ENCODE results near the gene FMO2. TPM values are rescaled to one million over a fixed set of nuclear protein-coding genes. Genes with fewer than 3 reads are reported as not detected.

Gene FMO2
- total and polyA plus RNA-seq, 2 experiments from 2014 or later = not detected

DNA sequence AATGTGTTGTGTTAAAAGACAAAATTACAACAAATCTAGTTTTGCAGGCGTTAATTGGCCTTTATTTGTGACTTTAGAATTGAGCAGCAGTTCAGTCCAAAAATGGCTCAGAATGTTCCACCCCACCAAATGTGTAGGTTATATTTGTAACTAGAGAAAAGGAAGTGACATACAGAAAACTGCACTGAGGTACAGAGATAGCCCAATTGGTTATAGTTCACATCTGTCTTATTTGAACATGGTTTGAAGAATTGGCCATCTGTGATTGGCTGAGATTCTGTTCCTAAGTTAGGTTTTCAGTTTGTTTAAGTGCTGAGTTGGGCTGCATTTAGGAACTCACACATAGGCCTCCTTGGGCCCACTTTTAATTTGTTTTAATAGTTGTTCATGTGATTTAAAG, 12.0 kb upstream of the FMO2 start:
- Histone ChIP-seq H3F3A (ENCODE audit: insufficient read depth) (no peaks in the 10 kb centered on the region), H3K4me2 (ENCODE audit: unreplicated experiment) (no peak overlapping the region), H3K9me2 (ENCODE audit: insufficient read depth) (no peaks in the 10 kb centered on the region), H3K27ac (no peak overlapping the region), H3K4me1 (ENCODE audit: insufficient read depth) (no peaks in the 10 kb centered on the region), H3K27me3 (replicated peaks; ENCODE audit: insufficient read depth) (peaks cover 8% of the 10 kb centered on the region), H3K9me3 (ENCODE audit: low read depth) (no peaks in the 10 kb centered on the region), H4K20me1 (ENCODE audit: insufficient read depth) (no peaks in the 10 kb centered on the region), H3K79me2 (ENCODE audit: insufficient read depth) (no peaks in the 10 kb centered on the region), H3K4me3 (no peak overlapping the region), H3K9ac (no peak overlapping the region), H2AFZ (no peak overlapping the region), H3K36me3 (ENCODE audit: low read depth) (no peaks in the 10 kb centered on the region)
- in situ Hi-C loops (cut with MboI) = no loop called here
- TF ChIP-seq EZH2phosphoT487 (IDR thresholded peaks at IDR 0.05; ENCODE audit: insufficient read depth, low read depth) (no peak), EZH2 (IDR thresholded peaks at IDR 0.05; ENCODE audit: insufficient read depth, poor library complexity, severe bottlenecking) (no peak)
- WGBS, 2 experiments (ENCODE audit: low coverage in 1 of 2, low lambda C conversion rate in 2 of 2, missing lambda C conversion rate in 2 of 2) = 63 to 75% methylated on average over 1 of the region's 1 CpG
- DNase-seq = no peak

DNA sequence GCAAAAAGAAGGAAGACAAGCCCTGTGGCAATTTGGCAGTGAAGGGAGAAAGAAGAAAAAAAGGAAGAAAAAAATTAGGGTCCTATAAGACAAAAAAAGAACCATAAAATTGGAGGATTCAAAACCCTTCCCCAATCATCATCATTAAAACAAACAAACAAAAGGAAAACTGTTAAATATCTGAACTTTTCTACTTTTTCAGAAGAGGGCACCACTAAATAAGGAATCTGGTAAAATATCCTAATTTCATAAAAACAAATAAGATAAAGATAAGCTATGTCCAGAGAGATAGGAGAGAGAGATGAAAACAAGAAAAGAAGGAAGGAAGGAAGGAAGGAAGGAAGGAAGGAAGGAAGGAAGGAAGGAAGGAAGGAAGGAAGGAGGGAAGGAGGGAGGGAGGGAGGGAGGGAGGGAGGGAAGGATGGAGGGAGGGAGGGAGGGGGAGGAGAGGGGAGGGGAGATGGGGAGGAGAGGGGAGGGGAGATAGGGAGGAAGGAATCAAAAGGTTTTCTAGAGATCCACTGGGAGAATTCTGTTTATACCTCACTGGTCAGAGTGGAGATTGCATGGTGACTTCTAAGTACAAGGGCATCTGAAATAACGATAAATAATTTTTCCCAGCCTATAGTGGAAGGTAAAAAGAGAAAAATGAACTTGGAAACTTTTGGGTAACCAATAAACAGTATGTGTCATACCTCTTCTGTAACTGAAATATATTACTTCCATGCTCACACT, 10.4 kb upstream of the FMO2 start:
- Histone ChIP-seq H3K9ac (no peak overlapping the region), H3F3A (ENCODE audit: insufficient read depth) (no peaks in the 10 kb centered on the region), H4K20me1 (ENCODE audit: insufficient read depth) (no peaks in the 10 kb centered on the region), H3K79me2 (ENCODE audit: insufficient read depth) (no peaks in the 10 kb centered on the region), H3K9me2 (ENCODE audit: insufficient read depth) (no peaks in the 10 kb centered on the region), H3K9me3 (ENCODE audit: low read depth) (no peaks in the 10 kb centered on the region), H3K4me1 (ENCODE audit: insufficient read depth) (no peaks in the 10 kb centered on the region), H2AFZ (no peak overlapping the region), H3K4me3 (no peak overlapping the region), H3K27ac (no peak overlapping the region), H3K27me3 (replicated peaks; ENCODE audit: insufficient read depth) (peaks cover 12% of the 10 kb centered on the region), H3K36me3 (ENCODE audit: low read depth) (no peaks in the 10 kb centered on the region), H3K4me2 (ENCODE audit: unreplicated experiment) (no peak overlapping the region)
- in situ Hi-C loops (cut with MboI) = no loop called here
- 72 to 90% methylated on average over 1 of the region's 1 CpG for WGBS, 2 experiments (ENCODE audit: low coverage in 1 of 2, low lambda C conversion rate in 2 of 2, missing lambda C conversion rate in 2 of 2)
- no peak for TF ChIP-seq EZH2 (IDR thresholded peaks at IDR 0.05; ENCODE audit: insufficient read depth, poor library complexity, severe bottlenecking)
- no peak for TF ChIP-seq EZH2phosphoT487 (IDR thresholded peaks at IDR 0.05; ENCODE audit: insufficient read depth, low read depth)
- DNase-seq = no peak

DNA sequence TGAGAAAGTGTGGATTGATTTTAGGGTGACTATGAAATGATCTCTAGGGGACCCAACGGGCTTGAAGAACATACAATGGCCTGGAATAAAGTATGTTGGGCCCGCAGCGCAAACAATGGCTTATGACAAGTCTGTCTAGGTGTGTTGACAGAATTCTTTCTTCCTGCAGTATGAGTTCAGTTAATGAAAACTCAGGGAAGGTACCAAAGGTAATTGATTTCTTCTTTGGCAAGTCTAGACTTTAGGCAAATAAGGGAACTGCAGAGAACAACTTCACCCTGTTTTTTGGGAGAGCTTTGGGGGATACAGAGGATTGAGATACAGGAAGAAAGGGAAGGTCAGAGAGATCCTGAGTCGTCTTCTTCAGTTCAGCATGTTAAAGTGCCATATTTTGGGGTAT, 7.8 kb upstream of the FMO2 start:
- no peaks in the 10 kb centered on the region for H4K20me1 ChIP-seq (ENCODE audit: insufficient read depth)
- TF ChIP-seq EZH2phosphoT487 (IDR thresholded peaks at IDR 0.05; ENCODE audit: insufficient read depth, low read depth) (no peak), EZH2 (IDR thresholded peaks at IDR 0.05; ENCODE audit: insufficient read depth, poor library complexity, severe bottlenecking) (no peak)
- no peaks in the 10 kb centered on the region for H3K9me2 ChIP-seq (ENCODE audit: insufficient read depth)
- H3K36me3 ChIP-seq (ENCODE audit: low read depth) = no peaks in the 10 kb centered on the region
- peaks cover 13% of the 10 kb centered on the region for H3K27me3 ChIP-seq (replicated peaks; ENCODE audit: insufficient read depth)
- H3K4me1 ChIP-seq (ENCODE audit: insufficient read depth) = no peaks in the 10 kb centered on the region
- no peak overlapping the region for H2AFZ ChIP-seq
- H3K27ac ChIP-seq = no peak overlapping the region
- no peak overlapping the region for H3K9ac ChIP-seq
- H3F3A ChIP-seq (ENCODE audit: insufficient read depth) = no peaks in the 10 kb centered on the region
- no peaks in the 10 kb centered on the region for H3K9me3 ChIP-seq (ENCODE audit: low read depth)
- in situ Hi-C loops (cut with MboI) = no loop called here
- no peak overlapping the region for H3K4me2 ChIP-seq (ENCODE audit: unreplicated experiment)
- H3K79me2 ChIP-seq (ENCODE audit: insufficient read depth) = no peaks in the 10 kb centered on the region
- no peak for DNase-seq
- WGBS, 2 experiments (ENCODE audit: low coverage in 1 of 2, low lambda C conversion rate in 2 of 2, missing lambda C conversion rate in 2 of 2) = 55 to 57% methylated on average over 4 of the region's 4 CpGs
- H3K4me3 ChIP-seq = no peak overlapping the region

DNA sequence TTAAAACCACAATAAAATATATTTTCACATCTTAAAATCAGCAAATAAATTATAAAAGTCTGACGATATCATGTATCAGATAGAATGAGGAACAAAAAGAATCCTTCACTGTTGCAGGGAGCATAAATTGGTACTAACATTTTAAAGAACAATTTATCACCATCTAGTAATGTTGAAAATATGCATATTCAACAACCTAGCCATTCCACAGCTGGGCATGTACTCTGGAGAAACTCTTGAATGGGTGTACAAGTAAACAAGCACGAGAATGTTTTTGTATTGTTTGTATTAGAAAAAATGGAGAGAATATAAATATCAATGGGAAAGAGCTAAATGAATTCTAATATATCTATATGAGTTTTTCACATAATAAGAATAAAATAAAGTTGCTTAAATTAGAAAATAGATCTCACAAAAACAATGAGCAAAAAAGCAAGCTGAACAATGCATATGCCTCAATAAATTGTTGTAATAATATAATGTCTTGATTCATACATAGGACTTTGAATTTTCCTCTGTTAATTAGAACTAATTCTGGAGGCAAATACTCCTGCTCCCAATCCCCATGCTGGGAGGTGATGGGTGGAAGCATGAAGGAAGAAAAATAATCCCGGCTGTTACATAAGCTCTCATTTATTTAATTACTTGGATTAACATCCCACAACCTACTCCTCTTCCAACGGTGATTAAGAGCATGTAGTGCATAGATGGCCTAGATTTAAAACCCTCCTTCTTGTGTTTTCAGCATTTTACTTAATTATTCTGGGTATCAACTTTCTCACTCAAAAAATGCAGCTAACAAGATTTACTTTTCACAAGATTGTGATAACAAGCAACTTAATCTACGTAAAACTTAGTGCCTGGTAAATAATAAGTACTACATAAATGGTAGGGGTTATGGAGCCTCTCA, 5.5 kb upstream of the FMO2 start:
- no peaks in the 10 kb centered on the region for H3K9me2 ChIP-seq (ENCODE audit: insufficient read depth)
- no peaks in the 10 kb centered on the region for H3K9me3 ChIP-seq (ENCODE audit: low read depth)
- in situ Hi-C loops (cut with MboI) = no loop called here
- no peak overlapping the region for H3K27ac ChIP-seq
- no peak for TF ChIP-seq EZH2 (IDR thresholded peaks at IDR 0.05; ENCODE audit: insufficient read depth, poor library complexity, severe bottlenecking)
- no peak for TF ChIP-seq EZH2phosphoT487 (IDR thresholded peaks at IDR 0.05; ENCODE audit: insufficient read depth, low read depth)
- H3F3A ChIP-seq (ENCODE audit: insufficient read depth) = no peaks in the 10 kb centered on the region
- H3K79me2 ChIP-seq (ENCODE audit: insufficient read depth) = no peaks in the 10 kb centered on the region
- no peak overlapping the region for H2AFZ ChIP-seq
- H4K20me1 ChIP-seq (ENCODE audit: insufficient read depth) = no peaks in the 10 kb centered on the region
- no peak for DNase-seq
- H3K4me1 ChIP-seq (ENCODE audit: insufficient read depth) = no peaks in the 10 kb centered on the region
- no peak overlapping the region for H3K4me3 ChIP-seq
- no peaks in the 10 kb centered on the region for H3K36me3 ChIP-seq (ENCODE audit: low read depth)
- peaks cover 20% of the 10 kb centered on the region for H3K27me3 ChIP-seq (replicated peaks; ENCODE audit: insufficient read depth)
- no peak overlapping the region for H3K4me2 ChIP-seq (ENCODE audit: unreplicated experiment)
- WGBS, 2 experiments (ENCODE audit: low coverage in 1 of 2, low lambda C conversion rate in 2 of 2, missing lambda C conversion rate in 2 of 2) = 60 to 62% methylated on average over 5 of the region's 5 CpGs
- no peak overlapping the region for H3K9ac ChIP-seq

All from GM23248 (cell line).